Hematopoietic multipotent progenitor cell treated with erythropoietin and hydrocortisone succinate and interleukin-3 and kit ligand, for 17 days (in vitro differentiated cells): ENCODE results near the gene RMND5B.
"Not testable (repeated sequence)": the region's sequence is repeated elsewhere in the genome, so short reads cannot be mapped to it uniquely, and the experiment has no call there.

ENCODE experiments used
- DNase-seq: peaks from one replicate; pipeline ENCODE4 v3.0.0-alpha.2; 2015; ENCODE audit warnings: low spot score

The RMND5B gene

DNA sequence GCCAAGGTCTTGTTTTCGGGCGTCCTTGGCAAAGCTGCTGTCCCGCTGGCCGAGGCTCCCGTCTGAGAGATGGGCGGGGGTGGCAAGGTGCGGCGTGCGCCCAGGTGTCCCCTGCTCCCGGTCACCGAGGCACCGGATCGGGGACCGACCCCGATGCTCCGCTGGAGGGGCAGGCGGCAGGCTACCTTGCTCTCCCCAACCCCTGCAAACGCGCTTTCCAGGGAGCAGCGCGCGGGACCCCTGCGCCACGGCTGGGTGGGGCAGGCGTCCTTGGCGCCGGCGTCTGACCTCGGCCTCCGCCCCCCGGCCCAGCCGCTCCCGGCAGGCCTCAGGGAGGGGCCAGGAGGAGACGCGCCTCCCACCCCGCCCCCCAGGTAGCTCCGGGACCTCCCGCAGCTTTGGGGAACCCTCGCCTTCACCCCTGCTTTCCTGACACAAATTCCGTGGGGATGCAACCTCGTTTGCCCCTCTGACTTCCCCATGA lies 16.9 kb upstream of the RMND5B start:
- no peak for DNase-seq

DNA sequence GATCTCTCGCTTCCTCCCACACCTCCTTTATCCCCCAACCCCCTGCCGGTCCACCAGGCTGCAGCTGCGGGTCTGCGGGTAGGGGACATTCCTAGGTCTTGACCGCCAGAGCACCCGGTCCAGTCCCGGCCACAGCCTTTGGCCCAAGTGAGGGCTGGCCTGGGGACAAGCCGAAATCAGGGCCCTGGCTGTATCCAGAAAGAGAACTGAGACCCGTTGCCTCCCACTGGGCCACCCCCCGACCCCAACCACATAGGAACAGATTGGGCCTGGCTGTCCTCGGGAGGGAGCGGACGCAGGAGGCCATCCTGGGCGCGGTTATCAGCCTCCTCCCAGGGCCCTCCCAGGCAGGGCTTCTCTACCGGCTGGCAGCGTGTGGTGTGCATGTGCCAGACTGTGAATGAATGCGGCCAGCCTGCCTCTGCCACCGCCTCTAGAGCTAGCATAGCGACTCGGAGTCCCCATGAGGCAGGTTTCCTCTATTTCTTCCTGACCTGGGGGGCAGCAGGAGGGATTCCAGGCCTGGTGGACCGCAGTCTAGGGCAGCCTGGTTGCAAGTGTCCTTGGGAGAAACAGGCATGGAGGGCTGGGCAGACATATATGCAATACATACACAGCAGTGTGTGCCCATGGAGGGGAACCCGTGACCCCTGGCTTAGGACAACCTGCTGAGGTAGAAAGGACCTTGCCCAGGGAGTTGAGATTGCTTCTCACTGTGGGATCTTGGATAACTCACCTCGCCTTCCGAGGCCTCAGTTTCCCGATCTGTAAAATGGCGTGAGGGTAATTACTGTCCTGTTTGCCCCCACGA lies 16.3 kb upstream of the RMND5B start:
- no peak for DNase-seq

DNA sequence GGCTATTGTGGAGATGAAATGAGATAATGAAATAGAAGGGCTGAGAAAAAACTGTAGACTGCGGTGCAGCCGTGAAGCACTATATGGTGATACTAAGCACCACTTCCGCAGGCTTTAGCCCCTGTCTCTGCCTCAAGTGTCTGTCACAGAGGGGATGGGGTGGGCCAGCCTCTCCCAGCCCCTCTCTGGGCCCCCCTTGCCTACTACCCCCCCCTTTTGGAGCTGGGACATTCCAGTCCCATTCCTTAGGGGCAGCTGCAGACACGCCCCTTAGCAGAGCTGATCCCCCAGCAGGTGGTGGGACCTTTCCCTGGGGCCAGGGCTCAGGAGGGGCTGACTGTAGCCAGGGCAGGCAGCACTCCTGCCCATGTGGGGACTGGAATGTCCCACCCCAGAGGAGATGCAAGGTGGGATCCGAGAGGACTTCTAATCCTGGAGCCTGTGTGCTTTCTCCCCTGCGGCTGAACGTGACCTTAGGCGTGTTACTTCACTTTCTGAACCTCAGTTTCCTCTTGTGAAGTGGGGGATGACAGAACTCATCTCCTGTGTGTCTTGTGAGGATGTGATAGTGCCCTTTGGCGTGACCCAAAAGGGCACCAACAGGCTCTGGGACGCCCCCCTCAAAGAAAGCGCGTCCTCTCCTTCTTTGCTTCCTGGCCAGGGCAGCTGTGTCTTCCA lies 15.5 kb upstream of the RMND5B start:
- DNase-seq = no peak

DNA sequence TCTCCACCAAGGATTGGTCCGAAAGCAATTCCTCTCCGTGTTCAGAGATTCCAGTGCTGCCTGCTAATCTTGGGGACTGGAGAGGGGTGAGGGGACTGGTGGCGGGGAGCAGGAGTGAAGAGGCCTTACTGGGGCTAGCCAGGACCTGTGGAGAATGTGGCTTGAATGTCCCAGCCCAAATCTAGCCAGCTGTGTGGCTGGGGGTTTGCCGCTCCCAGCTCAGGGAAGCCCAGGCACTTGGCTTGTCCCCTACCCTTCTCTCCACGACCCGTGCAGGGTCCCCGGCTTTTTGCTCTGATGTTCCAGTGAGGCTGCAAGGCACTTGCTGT lies 15.0 kb upstream of the RMND5B start:
- DNase-seq = no peak

DNA sequence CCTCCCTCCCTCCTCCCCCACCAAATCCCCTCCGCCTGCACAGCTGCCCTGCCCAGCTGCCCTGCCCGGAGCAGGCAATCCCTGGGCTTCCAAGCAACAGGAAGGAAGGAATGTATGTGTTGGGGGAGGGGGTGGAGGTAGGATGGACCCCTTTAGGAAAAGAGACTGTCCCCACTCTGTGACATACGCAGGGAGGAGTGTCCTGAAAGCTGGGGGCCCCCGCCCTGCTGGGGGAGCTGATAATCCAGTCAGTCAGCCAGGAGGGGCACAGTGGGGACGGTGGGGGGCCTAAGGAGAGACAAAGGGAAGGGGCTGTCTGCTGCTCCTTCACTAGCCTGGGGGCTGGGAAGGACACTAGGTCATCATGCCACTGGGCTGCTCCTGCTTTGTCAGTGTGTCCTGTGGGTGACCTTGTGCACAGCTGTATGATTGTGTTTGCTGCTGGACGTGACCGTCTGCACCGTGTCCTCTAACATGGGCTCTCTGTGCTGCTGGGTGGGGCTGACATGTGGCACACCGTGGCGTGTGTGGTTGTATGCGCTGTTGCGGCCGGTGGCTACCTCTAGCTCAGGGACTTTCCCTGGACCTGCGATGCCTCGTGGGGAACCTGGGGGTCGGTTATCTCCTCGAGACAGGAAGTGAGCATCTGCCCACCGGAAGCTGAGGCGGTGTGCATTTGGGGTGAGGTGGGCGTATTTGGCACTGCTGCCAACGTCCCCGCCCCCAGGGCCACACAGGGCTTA lies 14.5 kb upstream of the RMND5B start:
- DNase-seq = no peak

DNA sequence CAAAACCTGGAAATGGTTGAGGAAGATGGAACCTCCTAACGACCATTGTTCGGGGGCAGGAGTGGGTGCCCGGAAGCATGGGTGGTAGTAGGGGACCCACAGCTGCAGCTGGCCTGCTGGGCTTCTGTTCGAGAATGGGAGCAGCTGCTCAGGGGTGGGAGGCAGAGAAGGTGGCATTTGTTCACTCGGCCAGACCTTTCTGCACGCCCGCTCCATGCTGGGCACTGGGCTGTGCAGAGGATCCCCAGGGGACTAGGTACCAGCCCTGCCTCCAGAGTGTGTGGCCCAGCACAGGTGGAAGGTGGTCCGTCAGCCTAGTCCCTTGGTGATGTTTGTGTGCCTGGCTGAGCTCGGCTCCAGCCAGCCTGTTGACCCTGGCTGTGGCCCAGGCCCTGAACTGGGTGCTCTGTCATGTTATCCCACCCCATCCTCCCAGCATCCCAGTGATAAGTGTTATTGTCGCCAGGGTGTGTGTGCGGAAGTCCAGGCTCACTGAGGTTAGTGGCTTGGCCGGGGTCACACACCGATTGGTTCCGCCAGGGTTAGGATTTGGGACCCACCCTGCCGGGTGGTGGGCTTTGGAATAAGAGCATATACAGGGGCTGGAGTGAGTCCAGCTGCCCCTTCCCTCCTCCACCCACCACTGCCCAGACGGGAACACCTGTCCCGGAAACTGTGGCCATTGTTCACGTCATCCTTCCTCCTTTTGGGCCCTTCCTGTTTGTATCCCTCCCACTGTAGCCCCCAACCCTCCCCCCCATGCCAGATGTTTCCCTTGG lies 12.7 kb upstream of the RMND5B start:
- no peak for DNase-seq

DNA sequence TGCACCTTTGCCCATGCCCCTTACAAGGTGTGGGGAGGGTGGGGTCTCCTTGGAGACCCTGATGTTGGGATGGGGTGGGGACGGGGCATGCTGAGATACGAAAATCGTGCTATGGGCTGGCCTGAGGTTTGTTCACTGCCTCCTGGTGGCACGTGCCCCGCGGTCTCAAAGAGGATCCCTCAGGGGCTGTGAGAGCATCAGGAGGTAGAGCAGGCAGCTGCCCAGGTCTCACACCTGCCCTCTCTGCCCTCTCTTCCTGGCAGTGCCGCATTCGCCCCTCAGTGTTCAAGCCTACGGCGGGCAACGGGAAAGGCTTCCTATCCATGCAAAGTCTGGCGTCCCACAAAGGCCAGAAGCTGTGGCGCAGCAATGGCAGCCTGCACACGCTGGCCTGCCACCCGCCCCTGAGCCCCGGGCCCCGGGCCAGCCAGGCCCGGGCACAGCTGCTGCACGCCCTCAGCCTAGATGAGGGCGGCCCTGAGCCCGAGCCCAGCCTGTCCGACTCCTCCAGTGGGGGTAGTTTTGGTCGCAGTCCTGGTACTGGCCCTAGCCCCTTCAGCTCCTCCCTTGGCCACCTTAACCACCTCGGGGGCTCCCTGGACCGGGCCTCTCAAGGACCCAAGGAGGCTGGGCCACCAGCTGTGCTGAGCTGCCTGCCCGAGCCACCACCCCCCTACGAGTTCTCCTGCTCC lies 10.8 kb upstream of the RMND5B start:
- DNase-seq = no peak

DNA sequence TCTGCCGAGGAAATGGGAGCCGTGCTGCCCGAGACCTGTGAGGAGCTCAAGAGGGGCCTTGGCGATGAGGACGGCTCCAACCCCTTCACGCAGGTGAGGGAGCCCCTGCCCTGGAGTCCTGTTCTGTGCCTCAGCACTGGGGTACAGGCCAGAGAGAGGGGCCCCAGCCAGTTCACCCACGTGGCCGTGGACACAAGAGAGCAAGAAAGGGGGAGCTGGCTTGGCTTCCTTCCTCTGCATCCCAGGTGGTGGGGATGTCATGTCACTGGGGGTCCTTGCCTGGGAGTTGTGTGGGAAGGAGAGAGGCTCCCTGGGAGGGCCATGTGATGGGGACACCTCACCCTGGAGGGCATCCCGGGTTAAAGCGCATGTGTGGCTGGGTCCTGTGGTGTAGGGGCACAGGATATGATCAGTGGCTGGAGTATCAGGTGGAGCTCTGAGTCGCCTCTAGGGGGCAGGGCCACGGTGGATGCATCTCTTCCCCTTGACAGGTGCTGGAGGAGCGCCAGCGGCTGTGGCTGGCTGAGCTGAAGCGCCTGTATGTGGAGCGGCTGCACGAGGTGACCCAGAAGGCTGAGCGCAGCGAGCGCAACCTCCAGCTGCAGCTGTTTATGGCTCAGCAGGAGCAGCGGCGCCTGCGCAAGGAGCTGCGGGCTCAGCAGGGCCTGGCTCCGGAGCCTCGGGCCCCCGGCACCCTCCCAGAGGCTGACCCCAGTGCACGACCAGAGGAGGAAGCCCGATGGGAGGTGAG lies 10.0 kb upstream of the RMND5B start:
- DNase-seq = peak; percentile 73

DNA sequence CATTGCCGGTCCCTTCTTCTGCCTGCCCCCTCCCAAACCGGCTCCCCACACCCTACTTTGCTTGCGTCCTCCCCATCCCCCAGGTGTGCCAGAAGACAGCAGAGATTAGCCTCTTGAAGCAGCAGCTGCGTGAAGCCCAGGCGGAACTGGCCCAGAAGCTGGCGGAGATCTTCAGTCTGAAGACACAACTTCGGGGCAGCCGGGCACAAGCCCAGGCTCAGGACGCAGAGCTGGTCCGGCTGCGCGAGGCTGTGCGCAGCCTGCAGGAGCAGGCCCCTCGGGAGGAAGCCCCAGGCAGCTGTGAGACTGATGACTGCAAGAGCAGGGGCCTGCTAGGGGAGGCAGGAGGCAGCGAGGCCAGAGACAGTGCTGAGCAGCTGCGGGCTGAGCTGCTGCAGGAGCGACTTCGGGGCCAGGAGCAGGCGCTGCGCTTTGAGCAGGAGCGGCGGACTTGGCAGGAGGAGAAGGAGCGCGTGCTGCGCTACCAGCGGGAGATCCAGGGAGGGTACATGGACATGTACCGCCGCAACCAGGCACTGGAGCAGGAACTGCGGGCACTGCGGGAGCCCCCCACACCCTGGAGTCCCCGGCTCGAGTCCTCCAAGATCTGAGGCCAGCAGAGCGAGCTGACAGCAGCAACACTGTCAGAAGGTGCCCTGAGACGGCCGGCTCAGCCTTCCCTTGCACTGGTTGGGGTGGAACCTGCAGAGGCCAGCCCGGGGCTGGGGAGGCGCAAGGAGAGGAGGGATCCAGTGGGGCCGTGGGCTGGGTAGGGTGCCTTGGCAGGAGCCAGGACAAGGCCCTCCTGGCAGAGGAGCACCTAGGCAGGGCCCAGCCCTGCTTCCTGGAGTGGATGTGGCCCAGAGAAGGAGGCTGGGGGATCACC lies 9.2 kb upstream of the RMND5B start:
- DNase-seq = no peak

DNA sequence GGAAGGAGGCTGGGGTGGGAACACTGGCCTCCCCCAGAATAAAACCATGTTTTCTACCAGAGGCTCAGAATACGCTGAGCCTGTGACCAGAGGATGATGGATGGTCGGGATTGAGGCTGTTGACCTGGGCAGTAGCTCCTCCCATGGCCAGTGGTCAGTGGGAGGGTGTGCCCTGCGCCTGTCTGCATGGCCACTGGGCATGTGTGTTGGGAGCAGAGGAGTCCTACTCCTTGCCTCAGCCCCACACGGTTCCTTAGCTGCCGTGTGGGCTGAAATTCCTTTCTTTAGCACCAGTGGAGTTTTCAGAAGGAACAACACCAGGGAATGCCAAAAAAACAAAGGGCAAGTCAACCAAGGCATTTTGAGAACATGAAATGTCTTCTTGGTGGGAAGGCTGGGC lies 8.5 kb upstream of the RMND5B start:
- DNase-seq = no peak

DNA sequence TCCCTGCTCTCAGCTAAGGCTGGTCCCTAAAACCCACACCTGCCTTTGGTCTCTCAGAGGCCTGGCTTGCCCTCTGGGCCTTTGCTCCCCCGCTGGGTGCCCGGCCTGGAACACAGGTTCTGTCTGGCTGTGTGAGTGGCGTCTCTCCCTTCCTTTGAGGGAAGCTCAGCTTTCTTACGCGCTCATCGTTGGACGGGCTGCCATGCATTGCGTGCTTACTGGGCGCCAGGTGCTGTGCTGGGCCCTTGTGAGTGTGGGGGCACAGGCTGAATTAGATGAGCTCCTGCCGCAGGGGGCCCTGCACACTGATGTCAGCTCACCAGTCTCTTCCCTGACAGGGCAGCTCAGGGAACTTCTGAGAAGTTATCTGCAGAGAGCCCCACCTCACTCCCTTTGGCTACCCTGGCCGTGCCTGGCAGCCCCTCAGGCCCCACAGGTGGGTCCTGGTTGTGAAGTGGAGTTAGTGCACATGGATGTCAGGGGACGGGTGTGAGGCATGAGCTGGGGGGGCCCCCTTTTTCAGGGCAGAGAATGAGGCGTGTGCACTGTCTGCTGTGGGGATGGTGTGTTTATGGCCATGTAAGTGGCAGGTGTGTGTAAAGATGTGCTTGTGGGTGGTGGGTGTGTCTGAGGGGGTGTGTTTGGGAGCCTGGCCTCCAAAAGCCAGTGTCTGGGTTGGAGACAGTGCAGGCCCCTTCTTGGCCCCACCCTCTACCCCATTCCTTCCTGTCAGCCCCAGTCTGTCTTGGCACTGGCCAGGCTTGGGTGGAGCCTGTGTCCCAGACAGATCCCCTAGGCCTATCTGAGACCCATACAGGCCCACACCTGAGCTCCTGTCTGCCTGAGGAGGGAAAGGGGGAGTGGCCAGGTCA lies 7.5 kb upstream of the RMND5B start:
- no peak for DNase-seq

DNA sequence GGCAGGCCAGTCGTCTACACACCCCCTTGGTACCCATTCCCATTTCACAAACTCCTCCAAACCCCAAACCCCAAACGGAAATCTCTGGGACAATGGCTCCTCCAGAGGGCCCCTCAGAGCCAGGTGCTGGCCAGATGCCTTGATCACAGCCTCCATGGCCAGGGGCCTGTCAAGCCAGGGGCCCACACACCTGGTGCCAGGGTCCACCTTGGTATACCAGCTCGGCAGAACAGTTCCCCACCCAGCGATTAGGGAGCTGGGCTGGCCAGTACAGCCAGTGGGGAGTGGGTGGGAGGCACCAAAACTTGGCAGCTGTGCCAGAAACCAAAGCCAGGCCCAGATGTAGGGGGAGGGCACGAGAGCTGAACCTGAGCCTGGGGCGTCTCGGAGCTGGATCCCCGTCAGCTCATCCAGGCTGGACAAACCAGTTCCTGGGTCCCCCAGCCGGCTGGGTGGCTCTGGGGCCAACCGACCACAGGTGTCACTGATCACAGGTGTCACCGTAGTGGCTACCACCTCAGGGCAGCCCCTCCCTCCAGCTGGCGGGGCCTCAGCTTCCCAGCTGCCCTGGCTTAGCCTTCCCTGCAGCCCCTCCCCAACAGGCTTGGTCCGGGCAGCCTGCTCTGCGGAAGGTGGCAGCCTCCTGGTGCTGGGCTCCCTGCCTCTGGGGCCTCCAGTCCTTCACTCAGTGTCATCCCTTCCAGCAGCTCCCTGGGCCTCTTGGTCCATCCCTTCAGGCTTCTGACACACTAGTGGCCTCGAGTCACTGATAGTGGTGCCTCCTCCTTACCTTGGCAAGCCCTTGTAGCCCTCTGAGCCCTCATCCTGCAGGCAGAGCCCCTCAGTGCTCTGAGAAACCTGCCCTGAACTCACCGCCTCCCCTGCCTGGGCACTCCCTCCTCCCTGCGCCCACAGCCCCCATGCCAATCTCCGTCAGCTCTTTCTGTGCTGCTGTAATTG lies 6.6 kb upstream of the RMND5B start:
- no peak for DNase-seq

DNA sequence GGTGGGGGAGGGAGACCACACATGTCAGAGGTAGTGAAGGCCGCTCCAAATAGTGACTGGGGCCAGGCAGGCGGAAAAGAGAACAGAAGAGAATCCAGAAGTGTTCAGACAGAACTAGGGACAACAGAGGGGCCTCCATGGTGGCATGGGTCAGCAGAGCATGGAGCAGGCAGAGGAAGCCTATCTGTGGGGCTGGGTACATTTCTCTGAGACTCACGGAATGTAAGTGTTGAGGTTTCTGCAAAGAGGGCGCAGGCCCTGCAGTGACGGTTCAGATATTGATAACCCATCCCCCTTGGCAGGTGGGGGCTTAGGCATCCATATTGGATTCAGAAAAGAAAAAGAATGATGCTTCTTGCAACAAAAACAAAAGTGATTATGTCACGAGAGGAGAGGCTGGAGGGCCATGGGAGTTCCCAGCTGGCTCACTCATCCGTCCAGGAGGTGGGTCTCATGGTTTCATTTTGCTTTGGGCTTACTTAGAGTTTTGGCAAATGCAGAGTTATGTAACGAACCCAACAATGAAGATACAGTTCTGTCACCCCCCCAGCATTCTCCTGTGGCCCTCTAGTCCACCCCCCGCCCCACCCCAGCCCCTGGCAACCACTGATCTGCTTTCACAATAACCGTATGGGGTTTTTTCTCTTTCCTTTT lies 5.4 kb upstream of the RMND5B start:
- DNase-seq = no peak

DNA sequence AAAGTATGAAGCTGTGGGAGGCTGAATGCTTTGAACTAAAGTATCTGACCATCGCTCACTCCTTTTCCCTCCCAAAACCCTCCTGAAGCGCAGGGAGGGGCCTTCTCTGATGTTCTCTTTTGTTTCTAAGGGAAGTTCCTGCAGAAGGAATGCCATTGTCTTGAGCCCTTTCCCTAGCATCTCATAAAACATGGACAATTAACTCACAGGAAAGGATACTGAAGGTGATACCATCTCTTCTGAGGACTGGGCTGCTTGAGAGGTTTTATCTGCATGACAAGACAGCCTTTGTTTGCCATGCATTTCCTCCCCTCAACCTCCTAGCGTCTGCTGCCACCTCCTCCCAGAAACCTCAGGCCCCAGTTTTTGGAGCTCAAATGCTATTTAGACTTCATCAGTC lies 4.3 kb upstream of the RMND5B start:
- no peak for DNase-seq

DNA sequence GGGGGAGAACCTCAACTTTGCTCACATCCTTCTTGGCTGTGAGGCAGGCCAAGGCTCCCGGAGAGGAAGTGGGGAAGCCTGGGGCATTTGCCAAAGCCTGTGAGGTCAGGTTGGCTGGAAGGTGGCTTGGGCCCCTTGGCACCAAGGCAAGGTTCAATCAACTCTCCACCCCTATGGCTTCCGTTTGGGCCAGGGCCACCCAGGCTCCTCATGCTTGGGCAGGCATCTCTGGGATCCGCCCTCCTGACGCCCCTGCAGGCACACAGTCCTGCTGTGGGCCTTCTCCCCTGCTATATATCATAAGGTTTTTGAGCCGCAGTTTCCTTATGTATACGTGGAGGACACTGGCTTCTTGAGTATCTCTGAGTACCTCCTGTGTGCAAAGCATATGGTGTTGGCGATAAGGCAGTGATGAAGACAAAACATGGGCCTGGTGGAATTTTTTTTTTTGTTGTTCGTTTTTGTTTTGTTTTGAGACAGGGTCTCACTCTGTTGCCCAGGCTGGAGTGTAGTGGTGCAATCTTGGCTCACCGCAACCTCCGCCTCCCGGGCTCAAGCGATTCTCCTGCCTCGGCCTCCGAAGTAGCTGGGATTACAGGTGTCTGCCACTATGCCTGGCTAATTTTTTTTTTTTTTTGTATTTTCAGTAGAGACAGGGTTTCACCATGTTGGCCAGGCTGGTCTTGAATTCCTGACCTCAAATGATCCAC lies 3.4 kb upstream of the RMND5B start:
- peak; percentile 52 for DNase-seq

DNA sequence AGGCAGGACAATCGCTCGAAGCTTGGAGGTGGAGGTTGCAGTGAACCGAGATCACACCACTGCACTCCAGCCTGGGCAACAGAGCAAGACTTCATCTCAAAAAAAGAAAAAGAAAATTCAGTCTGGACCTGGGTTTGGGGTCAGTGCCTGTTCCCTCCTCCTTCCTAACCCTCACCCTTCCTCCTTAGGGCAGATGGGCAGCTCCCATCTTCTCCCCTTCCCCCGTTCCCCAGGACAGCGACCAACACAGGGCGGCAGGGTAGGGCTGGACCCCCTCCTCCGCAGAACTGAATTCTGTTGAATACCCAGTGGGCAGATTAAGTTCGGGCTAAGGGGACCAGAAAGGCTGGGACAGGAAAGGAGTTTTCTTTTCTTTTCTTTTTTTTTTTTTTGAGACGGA lies 1.5 kb upstream of the RMND5B start:
- no peak for DNase-seq

DNA sequence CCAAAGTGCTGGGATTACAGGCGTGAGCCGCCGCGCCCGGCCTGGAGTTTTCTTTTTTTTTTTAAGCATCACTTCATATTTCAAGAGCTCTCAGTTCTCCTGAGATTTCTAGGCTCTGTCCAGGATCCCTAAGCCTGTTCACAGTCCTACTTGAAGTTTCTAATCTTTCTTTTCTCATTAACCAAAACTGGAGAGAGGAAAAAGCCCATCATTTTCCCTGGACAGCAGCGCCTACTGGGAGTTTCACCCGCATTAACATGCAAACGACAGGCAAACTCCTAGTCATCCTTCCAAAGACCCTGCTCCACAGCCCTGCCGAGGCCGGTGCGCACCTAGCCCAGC lies 609 bp upstream of the RMND5B start:
- DNase-seq = not testable (repeated sequence)
